HEK293 (cell line): ENCODE measurements around the gene PACSIN2.

Source experiments
- CTCF ChIA-PET: fragments of 350-600 bp; formaldehyde crosslinking; extraction: SDS; loops from one replicate; lab custom pipeline; 2021; ENCODE audit warnings: antibody characterized with exemption; lab: Yijun Ruan, JAX
- POLR2A ChIA-PET: fragments of 300-600 bp; formaldehyde crosslinking; extraction: SDS; loops from one replicate; lab custom pipeline; 2020; ENCODE audit warnings: antibody characterized with exemption, inconsistent platforms; lab: Yijun Ruan, JAX
- H3K27ac ChIP-seq: fragments of 200-500 bp; sonication (Bioruptor generic); 2 replicates; pipeline ENCODE4 v1.5.1; 2014; ENCODE audit warnings: low read depth, low read length, control low read depth, inconsistent platforms; ENCODE audit errors: extremely low read depth
- H3K36me3 ChIP-seq, 2 experiments: fragments of 200-500 bp in 1 of 2; sonication (Bioruptor generic) in 1 of 2; 1 replicate in 1 of 2; 2 replicates in 1 of 2; pipeline ENCODE4 v1.5.1; 2014 to 2017; ENCODE audit warnings: inconsistent platforms in 2 of 2, low read length in 2 of 2; ENCODE audit not compliant: control insufficient read depth in 2 of 2, insufficient read depth in 1 of 2
- H3K4me1 ChIP-seq: fragments of 200-500 bp; sonication (Bioruptor generic); 2 replicates; pipeline ENCODE4 v1.5.1; 2014; ENCODE audit warnings: mild to moderate bottlenecking, low read length, inconsistent platforms; ENCODE audit not compliant: control insufficient read depth, insufficient read depth
- H3K4me3 ChIP-seq: 2 replicates; pipeline ENCODE4 v1.5.1; 2011; ENCODE audit warnings: low read depth, mild to moderate bottlenecking, control low read depth, low read length, moderate library complexity
- H3K9me3 ChIP-seq: fragments of 200-500 bp; sonication (Bioruptor generic); 2 replicates; pipeline ENCODE4 v1.5.1; 2014; ENCODE audit warnings: low read depth, low read length, inconsistent platforms; ENCODE audit not compliant: control insufficient read depth, insufficient read depth
- GLI4 ChIP-seq: fragments of 450-650 bp; formaldehyde crosslinking; IDR thresholded peaks from 2 replicates; pipeline ENCODE4 v1.5.1; 2016; ENCODE audit warnings: missing biosample characterization, missing genetic modification characterization
- GLIS1 ChIP-seq: fragments of 450-650 bp; formaldehyde crosslinking; IDR thresholded peaks from 2 replicates; pipeline ENCODE4 v1.5.1; 2016; ENCODE audit warnings: missing biosample characterization, missing genetic modification characterization
- MZF1 ChIP-seq: fragments of 450-650 bp; formaldehyde crosslinking; IDR thresholded peaks from 2 replicates; pipeline ENCODE4 v1.5.1; 2017; ENCODE audit warnings: missing biosample characterization, missing genetic modification characterization, borderline replicate concordance
- PRDM10 ChIP-seq: fragments of 450-650 bp; formaldehyde crosslinking; IDR thresholded peaks from 2 replicates; pipeline ENCODE4 v1.5.1; 2016; ENCODE audit warnings: missing biosample characterization, missing genetic modification characterization
- YY1 ChIP-seq: fragments of 450-650 bp; formaldehyde crosslinking; IDR thresholded peaks from 2 replicates; pipeline ENCODE4 v1.5.1; 2018; ENCODE audit warnings: missing biosample characterization, missing genetic modification characterization
- ZBTB20 ChIP-seq: fragments of 450-650 bp; formaldehyde crosslinking; IDR thresholded peaks from 2 replicates; pipeline ENCODE4 v1.5.1; 2016; ENCODE audit warnings: missing biosample characterization, missing genetic modification characterization
- ZBTB21 ChIP-seq: fragments of 450-650 bp; formaldehyde crosslinking; IDR thresholded peaks from 2 replicates; pipeline ENCODE4 v1.5.1; 2017; ENCODE audit warnings: missing biosample characterization, missing genetic modification characterization
- ZNF138 ChIP-seq: fragments of 450-650 bp; formaldehyde crosslinking; IDR thresholded peaks from 2 replicates; pipeline ENCODE4 v1.5.1; 2016; ENCODE audit warnings: missing biosample characterization, missing genetic modification characterization, borderline replicate concordance
- ZNF2 ChIP-seq: fragments of 450-650 bp; formaldehyde crosslinking; IDR thresholded peaks from 2 replicates; pipeline ENCODE4 v1.5.1; 2016; ENCODE audit warnings: missing biosample characterization, missing genetic modification characterization
- ZNF211 ChIP-seq: fragments of 450-650 bp; formaldehyde crosslinking; IDR thresholded peaks from 2 replicates; pipeline ENCODE4 v1.5.1; 2016; ENCODE audit warnings: low read depth, missing biosample characterization, missing genetic modification characterization
- ZNF274 ChIP-seq, 2 experiments: fragments of 200-500 bp in 1 of 2; fragments of 450-650 bp in 1 of 2; sonication (Bioruptor generic) in 1 of 2; formaldehyde crosslinking in 1 of 2; IDR thresholded peaks; 2 replicates each; pipeline versions ENCODE4 v1.5.1 to v1.6.1; 2014 to 2016; ENCODE audit warnings: borderline replicate concordance in 1 of 2, inconsistent platforms in 1 of 2, low read length in 1 of 2, missing biosample characterization in 1 of 2, missing genetic modification characterization in 1 of 2
- ZNF280C ChIP-seq: fragments of 450-650 bp; formaldehyde crosslinking; IDR thresholded peaks from 2 replicates; pipeline ENCODE4 v1.5.1; 2016; ENCODE audit warnings: missing biosample characterization, missing genetic modification characterization
- ZNF350 ChIP-seq: fragments of 450-650 bp; formaldehyde crosslinking; IDR thresholded peaks from 2 replicates; pipeline ENCODE4 v1.5.0; 2017; ENCODE audit warnings: missing biosample characterization, mild to moderate bottlenecking, missing genetic modification characterization
- ZNF391 ChIP-seq: fragments of 450-650 bp; formaldehyde crosslinking; IDR thresholded peaks from 2 replicates; pipeline ENCODE4 v1.5.1; 2016; ENCODE audit warnings: low read depth, missing biosample characterization, missing genetic modification characterization, borderline replicate concordance
- ZNF48 ChIP-seq: fragments of 450-650 bp; formaldehyde crosslinking; IDR thresholded peaks from 2 replicates; pipeline ENCODE4 v1.5.1; 2016; ENCODE audit warnings: missing biosample characterization, missing genetic modification characterization
- ZNF501 ChIP-seq: fragments of 450-650 bp; formaldehyde crosslinking; IDR thresholded peaks from 2 replicates; pipeline ENCODE4 v1.5.1; 2016; ENCODE audit warnings: missing biosample characterization, missing genetic modification characterization
- ZNF529 ChIP-seq: fragments of 450-650 bp; formaldehyde crosslinking; IDR thresholded peaks from 2 replicates; pipeline ENCODE4 v1.5.1; 2017; ENCODE audit warnings: missing genetic modification characterization, missing biosample characterization; ENCODE audit not compliant: insufficient replicate concordance
- ZNF558 ChIP-seq: fragments of 450-650 bp; formaldehyde crosslinking; IDR thresholded peaks from 2 replicates; pipeline ENCODE4 v1.5.1; 2016; ENCODE audit warnings: missing biosample characterization, missing genetic modification characterization
- ZNF571 ChIP-seq: fragments of 450-650 bp; formaldehyde crosslinking; IDR thresholded peaks from 2 replicates; pipeline ENCODE4 v1.5.0; 2017; ENCODE audit warnings: missing biosample characterization, missing genetic modification characterization
- ZNF596 ChIP-seq: fragments of 450-650 bp; IDR thresholded peaks from 2 replicates; pipeline ENCODE4 v1.5.0; 2018; ENCODE audit warnings: missing biosample characterization, mild to moderate bottlenecking, missing genetic modification characterization, moderate library complexity
- ZNF624 ChIP-seq: fragments of 450-650 bp; formaldehyde crosslinking; IDR thresholded peaks from 2 replicates; pipeline ENCODE4 v1.5.1; 2017; ENCODE audit warnings: missing biosample characterization, missing genetic modification characterization
- ZNF785 ChIP-seq: fragments of 450-650 bp; formaldehyde crosslinking; IDR thresholded peaks from 2 replicates; pipeline ENCODE4 v1.5.1; 2016; ENCODE audit warnings: missing biosample characterization, missing genetic modification characterization
- ZXDB ChIP-seq: fragments of 450-650 bp; formaldehyde crosslinking; IDR thresholded peaks from 2 replicates; pipeline ENCODE4 v1.5.1; 2016; ENCODE audit warnings: missing biosample characterization, missing genetic modification characterization

PACSIN2 gene

GRCh38 chr22:42885446-42885845, 129.5 kb downstream of the PACSIN2 start:
- POLR2A ChIA-PET: no interaction called here
- CTCF ChIA-PET: interaction anchor here (1.8 kb wide), 1 partner anchor 18 kb away, joined by 7 read pairs; no protein-coding TSS in a partner anchor
- Histone ChIP-seq H3K9me3 (no peaks in the 10 kb centered on the region), H3K4me1 (no peaks in the 10 kb centered on the region), H3K36me3 (peaks cover 3 to 93% of the 10 kb centered on the region in 2 experiments; a peak in 1 of 3 replicates), H3K27ac (no peak overlapping the region), H3K4me3 (no peak overlapping the region)
- TF ChIP-seq ZNF785 (tag by site-specific recombination): no peak
- TF ChIP-seq ZNF274 (IDR thresholded peaks at IDR 0.05; ENCODE audit: low read length): no peak
- TF ChIP-seq ZNF274 (tag by site-specific recombination; IDR thresholded peaks at IDR 0.05; ENCODE audit: borderline replicate concordance): no peak
- TF ChIP-seq ZBTB21 (tag by site-specific recombination): no peak
- TF ChIP-seq ZNF558 (tag by site-specific recombination): no peak
- 0 out of 2 replicates have a peak, but pooled peaks have one; percentile 22 for TF ChIP-seq GLIS1 (tag by site-specific recombination)
- TF ChIP-seq ZNF624: no peak
- no peak for TF ChIP-seq ZNF571 (tag by site-specific recombination)

- no peak overlapping the region for H3K4me3 ChIP-seq
- H3K4me1 ChIP-seq: no peaks in the 10 kb centered on the region
- no peak overlapping the region for H3K27ac ChIP-seq
- H3K9me3 ChIP-seq: no peaks in the 10 kb centered on the region
- POLR2A ChIA-PET: no interaction called here
- TF ChIP-seq ZNF280C (tag by site-specific recombination) (no peak), GLI4 (no peak), ZNF350 (tag by site-specific recombination) (no peak)
- H3K36me3 ChIP-seq: peaks cover 3 to 96% of the 10 kb centered on the region in 2 experiments; a peak in 1 of 3 replicates
- CTCF ChIA-PET: interaction anchor here (0.6 to 1.8 kb wide), 3 partner anchors 17 to 554 kb away, joined by 4 to 7 read pairs (median 4); no protein-coding TSS in a partner anchor
Measured at GRCh38 chr22:42884616-42885375, 130.2 kb downstream of the PACSIN2 start.

- TF ChIP-seq ZNF596 (tag by site-specific recombination) (no peak), YY1 (no peak), ZNF138 (tag by site-specific recombination) (no peak), ZNF501 (no peak), ZNF211 (tag by site-specific recombination) (no peak), MZF1 (tag by site-specific recombination) (no peak), ZNF2 (tag by site-specific recombination) (no peak), ZBTB20 (tag by site-specific recombination) (no peak), PRDM10 (tag by site-specific recombination) (no peak), ZNF529 (no peak), ZNF391 (no peak), ZXDB (tag by site-specific recombination) (no peak), ZNF48 (no peak)
- TF ChIP-seq, all 188 proteins: peak for 0
- POLR2A ChIA-PET: no interaction called here
- Histone ChIP-seq H3K27ac (no peak overlapping the region), H3K9me3 (no peaks in the 10 kb centered on the region), H3K36me3 (peaks cover 3 to 96% of the 10 kb centered on the region in 2 experiments; a peak in 1 of 3 replicates), H3K4me3 (no peak overlapping the region), H3K4me1 (no peaks in the 10 kb centered on the region)
- CTCF ChIA-PET: interaction anchor here (1.8 kb wide), 1 partner anchor 16 kb away, joined by 7 read pairs; no protein-coding TSS in a partner anchor
Measured at GRCh38 chr22:42883970-42884369, 131.0 kb downstream of the PACSIN2 start.
